Raji (cell line): ENCODE results near the gene TPM2.

Experiments
- POLR2A ChIP-seq: IDR thresholded peaks from 2 replicates; pipeline ENCODE4 v1.6.1; 2011; ENCODE audit warnings: low read depth, low read length, control low read depth; ENCODE audit not compliant: insufficient read depth

TPM2 gene

DNA sequence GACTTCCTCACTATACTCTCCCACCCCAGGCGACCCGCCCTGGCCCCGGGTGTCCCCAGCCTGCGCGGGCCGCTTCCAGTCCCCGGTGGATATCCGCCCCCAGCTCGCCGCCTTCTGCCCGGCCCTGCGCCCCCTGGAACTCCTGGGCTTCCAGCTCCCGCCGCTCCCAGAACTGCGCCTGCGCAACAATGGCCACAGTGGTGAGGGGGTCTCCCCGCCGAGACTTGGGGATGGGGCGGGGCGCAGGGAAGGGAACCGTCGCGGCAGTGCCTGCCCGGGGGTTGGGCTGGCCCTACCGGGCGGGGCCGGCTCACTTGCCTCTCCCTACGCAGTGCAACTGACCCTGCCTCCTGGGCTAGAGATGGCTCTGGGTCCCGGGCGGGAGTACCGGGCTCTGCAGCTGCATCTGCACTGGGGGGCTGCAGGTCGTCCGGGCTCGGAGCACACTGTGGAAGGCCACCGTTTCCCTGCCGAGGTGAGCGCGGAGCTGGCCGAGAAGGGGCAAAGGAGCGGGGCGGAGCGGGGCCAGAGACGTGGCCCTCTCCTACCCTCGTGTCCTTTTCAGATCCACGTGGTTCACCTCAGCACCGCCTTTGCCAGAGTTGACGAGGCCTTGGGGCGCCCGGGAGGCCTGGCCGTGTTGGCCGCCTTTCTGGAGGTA lies 13.9 kb downstream of the TPM2 start:
- no peak for TF ChIP-seq POLR2A

DNA sequence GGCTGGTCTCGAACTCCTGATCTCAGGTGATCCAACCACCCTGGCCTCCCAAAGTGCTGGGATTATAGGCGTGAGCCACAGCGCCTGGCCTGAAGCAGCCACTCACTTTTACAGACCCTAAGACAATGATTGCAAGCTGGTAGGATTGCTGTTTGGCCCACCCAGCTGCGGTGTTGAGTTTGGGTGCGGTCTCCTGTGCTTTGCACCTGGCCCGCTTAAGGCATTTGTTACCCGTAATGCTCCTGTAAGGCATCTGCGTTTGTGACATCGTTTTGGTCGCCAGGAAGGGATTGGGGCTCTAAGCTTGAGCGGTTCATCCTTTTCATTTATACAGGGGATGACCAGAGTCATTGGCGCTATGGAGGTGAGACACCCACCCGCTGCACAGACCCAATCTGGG lies 14.5 kb downstream of the TPM2 start:
- TF ChIP-seq POLR2A: no peak

DNA sequence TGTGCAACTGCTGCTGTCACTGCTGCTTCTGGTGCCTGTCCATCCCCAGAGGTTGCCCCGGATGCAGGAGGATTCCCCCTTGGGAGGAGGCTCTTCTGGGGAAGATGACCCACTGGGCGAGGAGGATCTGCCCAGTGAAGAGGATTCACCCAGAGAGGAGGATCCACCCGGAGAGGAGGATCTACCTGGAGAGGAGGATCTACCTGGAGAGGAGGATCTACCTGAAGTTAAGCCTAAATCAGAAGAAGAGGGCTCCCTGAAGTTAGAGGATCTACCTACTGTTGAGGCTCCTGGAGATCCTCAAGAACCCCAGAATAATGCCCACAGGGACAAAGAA lies 15.7 kb downstream of the TPM2 start:
- TF ChIP-seq POLR2A: no peak

DNA sequence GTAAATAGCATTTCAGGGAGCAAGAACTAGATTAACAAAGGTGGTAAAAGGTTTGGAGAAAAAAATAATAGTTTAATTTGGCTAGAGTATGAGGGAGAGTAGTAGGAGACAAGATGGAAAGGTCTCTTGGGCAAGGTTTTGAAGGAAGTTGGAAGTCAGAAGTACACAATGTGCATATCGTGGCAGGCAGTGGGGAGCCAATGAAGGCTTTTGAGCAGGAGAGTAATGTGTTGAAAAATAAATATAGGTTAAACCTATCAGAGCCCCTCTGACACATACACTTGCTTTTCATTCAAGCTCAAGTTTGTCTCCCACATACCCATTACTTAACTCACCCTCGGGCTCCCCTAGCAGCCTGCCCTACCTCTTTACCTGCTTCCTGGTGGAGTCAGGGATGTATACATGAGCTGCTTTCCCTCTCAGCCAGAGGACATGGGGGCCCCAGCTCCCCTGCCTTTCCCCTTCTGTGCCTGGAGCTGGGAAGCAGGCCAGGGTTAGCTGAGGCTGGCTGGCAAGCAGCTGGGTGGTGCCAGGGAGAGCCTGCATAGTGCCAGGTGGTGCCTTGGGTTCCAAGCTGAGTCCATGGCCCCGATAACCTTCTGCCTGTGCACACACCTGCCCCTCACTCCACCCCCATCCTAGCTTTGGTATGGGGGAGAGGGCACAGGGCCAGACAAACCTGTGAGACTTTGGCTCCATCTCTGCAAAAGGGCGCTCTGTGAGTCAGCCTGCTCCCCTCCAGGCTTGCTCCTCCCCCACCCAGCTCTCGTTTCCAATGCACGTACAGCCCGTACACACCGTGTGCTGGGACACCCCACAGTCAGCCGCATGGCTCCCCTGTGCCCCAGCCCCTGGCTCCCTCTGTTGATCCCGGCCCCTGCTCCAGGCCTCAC lies 16.3 kb downstream of the TPM2 start, which contains the start of gene CA9:
Gene CA9, plus strand, starts transcription at position 797 of the 893 bp plus-strand sequence. Its CDS starts 32 bp downstream, at position 829.
- TF ChIP-seq POLR2A: no peak

DNA sequence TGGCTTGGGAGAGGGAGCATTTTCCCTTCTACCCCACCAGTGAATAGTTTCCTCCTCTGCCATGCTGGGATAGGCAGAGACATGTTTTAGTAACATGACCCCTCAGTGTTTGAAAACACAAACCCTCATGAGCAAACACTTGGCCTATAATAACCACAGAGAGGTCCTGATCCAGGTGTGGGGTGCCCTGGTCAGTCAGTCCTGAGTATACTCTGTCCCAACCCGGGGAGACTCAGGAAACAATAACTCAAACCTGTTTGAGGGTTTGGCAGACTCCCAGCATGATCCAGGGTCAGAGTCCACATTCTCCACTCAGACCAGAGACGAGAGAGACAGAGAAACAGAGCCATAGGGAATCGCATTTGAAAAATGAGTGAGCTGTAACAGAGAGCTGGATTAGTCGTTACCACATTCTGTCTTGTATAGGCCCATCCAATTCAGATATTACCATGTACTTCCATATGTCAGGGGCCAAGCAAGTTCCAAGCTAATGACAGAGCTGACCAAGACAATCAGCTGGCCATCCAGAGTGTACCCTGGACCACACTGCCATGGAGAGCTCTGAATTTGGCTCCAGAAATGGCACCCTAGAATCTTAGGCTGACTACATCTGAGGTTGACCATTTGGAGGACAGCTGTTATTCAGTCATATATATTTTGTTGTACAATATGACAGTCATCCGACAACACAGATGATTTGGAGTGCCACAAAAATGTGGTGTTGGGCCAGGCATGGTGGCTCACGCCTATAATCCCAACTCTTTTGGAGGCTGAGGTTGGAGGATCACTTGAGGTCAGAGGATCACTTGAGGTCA lies 20.2 kb downstream of the TPM2 start:
- TF ChIP-seq POLR2A: no peak

DNA sequence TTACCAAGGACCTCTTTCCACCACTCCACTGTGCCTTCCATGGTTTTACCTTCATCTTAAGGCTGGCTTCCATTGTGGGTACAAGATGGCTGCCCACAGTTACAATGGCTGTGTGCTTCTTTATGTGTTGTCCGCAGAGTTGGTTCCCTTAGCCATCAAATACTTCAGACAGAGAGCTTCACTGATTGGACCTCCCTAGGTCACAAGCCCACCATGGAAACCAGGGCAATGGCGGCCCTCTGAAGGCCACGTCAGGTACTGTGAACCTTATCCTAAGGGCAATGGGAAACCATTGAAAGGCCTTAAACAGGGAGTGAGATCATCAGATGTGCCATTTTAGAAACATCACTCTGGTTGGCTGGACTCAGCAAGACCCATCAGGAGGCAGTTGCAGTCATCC lies 21.8 kb downstream of the TPM2 start:
- no peak for TF ChIP-seq POLR2A

DNA sequence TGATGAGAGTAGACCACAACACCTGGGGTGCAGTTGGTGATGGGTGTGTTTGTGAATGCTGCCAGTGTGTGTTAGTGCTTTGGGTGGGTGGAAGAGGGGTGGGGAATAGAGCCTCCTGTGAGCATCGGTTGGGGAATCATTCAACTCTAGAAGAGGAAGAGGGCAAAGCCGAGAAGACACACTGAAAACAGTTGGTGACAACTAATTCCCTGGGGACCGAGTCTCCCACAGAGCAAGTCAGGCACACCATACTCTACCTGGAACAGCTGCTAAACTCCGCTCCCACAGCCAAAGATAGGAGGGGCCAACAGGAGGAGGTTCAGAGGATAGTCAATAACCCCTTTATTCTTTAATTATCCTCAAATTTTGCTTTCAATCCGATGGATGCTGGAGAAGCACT lies 23.2 kb downstream of the TPM2 start:
- TF ChIP-seq POLR2A: no peak

DNA sequence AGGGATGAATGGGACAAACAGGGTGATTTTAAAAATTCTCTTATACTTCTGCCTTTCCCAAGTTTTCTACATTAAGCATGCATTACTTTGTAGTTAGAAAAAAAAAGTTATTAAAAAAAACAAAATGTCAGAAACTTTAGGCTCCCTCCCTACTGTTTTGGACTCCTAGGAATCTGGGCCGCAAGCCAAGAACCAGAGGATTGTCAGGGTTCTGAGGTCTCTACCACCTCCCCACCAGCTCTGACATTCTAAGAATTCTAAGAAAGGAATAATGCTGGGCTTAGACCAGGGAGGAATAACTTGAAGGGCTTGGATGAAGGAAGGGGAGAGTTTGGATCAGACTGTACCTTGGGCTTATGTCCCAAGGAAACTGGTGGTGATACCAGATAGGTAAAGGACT lies 23.7 kb downstream of the TPM2 start:
- no peak for TF ChIP-seq POLR2A

DNA sequence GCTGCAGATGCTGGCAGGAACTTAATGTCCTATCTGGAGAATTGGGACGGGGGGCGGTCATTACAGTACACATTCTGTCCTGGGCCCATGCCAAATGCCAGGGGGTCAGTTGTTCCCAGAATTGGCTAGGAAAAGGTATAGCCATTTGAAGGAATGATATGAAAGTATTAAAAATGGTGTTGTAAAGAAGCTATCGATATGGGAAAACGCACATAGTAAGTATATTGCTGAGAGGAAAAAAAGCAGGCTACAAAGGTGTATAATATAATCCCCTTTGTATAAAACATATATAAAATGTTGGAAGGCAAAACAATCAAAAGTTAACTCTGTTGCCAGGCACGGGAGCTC lies 24.3 kb downstream of the TPM2 start:
- no peak for TF ChIP-seq POLR2A

DNA sequence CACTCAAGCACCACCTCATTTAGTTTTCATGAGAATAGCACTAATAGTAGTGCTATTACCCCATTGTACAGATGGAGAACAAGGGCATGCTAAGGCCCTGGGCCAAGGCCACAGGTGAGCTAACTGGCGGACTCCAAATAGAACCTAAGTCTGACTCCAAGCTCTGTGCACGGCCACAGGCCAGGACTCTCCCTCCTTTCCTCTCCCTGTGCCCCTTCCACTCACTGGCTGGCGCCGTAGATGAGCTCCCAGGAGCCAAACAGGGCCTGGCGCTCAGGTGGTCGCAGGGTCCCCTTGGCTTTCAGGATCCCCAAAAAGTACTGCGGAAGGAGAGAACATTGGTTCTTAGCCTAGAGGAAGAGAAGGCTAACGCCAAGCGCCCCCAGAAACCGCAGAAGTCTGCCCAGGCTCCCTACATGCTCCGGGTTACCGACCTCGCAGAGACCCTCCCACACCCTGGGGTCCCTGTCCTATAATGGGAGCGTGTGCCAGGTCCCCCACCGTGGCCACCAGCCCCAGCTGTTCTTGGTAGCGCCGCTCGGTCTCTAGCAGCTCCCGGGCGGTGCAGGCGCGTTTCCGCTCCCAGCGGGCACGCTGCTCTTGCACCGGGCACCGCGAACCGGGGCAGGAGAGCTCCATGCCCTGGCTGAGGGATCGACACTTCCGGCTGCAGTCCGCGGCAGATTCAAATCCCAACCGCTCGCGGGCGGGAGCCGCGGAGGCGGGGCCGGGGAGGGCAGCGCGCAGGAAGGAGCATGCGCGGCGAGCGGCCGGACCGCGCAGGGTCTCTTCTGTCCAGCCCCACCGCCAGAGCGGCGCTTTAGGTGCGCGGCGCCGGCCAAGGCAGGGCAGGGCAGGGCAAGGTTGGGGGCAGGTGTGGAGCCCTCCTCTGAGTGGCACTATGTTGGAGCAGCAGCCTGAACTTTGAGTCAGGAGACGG lies 24.9 kb downstream of the TPM2 start, which contains the start of gene ARHGEF39:
Gene ARHGEF39, minus strand, starts transcription at position 665 of the 940 bp plus-strand sequence. Its CDS starts 26 bp downstream, at position 639.
- TF ChIP-seq POLR2A: peak; percentile 70

DNA sequence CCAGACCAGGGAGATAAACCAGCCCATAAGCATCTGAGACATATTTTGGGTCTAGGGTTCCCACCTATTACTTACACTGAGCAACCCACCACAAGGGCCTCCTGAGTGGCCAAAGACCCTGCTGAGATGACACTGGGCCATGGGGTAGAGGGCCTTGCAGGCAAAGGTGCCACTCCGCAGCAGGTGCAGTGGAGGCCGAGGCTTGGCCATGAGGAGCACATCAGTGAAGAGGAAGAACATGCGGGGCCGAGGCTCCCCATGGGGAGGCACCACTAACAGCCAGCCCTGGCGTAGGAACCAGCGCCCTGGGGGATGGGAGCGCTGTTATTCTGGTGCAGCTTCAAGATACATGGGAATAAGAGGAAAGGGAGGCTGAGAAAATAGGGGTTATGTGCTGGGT lies 27.3 kb downstream of the TPM2 start:
- no peak for TF ChIP-seq POLR2A

DNA sequence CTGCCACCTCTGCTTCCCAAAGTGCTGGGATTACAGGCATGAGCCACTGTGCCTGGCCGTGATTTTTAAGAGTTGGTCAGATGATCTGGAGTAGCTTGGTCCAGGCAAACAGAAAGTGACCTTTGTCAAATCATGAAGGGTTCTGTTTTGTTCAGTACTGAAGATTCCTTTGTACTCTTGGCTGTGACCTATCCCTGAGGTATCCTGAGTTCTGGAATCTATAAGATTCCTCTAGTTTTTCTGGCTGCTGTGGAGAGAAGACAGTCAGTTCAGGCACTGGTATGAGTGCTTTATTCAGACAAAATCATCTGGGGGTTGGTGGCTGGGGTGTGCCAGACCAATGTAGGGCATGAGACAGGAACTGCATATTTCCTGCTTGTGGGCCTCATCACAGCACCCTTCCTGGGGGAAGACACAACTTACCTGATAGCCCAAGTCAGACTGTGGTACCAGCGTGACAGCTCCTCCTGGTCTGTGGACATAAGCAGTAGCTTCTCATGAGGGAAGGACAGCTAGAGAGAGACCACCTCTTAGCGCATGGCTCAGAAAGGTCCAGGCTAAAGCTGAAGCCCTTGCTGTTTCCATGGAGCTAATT lies 27.9 kb downstream of the TPM2 start:
- TF ChIP-seq POLR2A: no peak

DNA sequence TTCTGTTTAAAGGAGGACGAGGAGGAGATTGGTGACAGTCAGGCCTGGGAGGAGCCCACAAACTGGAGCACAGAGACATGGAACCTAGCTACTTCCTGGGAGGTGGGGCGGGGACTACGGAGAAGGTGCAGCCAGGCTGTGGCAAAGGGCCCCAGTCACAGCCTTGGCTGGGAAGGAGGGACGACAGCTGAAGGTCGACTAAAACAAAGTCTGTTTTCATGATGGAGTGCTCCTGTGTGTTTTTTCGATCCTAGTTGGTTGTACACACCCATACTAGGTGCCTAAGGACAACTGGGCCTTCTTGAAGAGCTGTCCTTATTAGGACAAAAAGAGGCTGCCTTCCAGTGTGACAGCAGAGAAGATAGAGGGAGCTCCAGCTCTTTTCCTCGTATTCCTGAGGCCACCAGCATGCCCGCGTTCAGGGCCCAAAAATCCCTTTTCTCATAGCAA lies 28.7 kb downstream of the TPM2 start:
- TF ChIP-seq POLR2A: no peak

DNA sequence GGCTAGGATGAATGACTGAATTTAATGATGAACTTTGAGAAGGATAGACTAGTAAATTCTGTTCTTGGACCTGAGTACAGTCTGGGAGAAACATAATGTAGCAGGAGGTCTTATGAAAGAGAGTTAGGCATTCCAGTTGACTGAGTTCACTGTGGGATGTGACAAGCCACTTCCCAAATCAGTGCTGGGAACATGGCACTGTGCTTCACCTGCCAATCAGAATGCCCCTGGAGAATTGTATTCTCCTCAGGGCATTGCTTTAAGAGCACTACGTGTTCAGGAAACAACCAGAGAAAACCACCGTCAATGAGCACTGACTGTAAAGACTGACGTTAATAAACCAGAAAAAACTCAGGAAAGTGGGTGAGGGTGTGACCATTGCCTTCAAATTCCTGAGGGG lies 30.4 kb downstream of the TPM2 start:
- no peak for TF ChIP-seq POLR2A
